Activated CD8-positive, alpha-beta memory T cell treated with anti-CD3 and anti-CD28 coated beads for 24 hours (primary cell): ENCODE data around the gene LRWD1.
"Not testable (repeated sequence)": the region's sequence is repeated elsewhere in the genome, so short reads cannot be mapped to it uniquely, and the experiment has no call there.

Experiments
- DNase-seq: peaks from one replicate; pipeline ENCODE4 v3.0.0-alpha.2; 2020

Gene LRWD1

DNA sequence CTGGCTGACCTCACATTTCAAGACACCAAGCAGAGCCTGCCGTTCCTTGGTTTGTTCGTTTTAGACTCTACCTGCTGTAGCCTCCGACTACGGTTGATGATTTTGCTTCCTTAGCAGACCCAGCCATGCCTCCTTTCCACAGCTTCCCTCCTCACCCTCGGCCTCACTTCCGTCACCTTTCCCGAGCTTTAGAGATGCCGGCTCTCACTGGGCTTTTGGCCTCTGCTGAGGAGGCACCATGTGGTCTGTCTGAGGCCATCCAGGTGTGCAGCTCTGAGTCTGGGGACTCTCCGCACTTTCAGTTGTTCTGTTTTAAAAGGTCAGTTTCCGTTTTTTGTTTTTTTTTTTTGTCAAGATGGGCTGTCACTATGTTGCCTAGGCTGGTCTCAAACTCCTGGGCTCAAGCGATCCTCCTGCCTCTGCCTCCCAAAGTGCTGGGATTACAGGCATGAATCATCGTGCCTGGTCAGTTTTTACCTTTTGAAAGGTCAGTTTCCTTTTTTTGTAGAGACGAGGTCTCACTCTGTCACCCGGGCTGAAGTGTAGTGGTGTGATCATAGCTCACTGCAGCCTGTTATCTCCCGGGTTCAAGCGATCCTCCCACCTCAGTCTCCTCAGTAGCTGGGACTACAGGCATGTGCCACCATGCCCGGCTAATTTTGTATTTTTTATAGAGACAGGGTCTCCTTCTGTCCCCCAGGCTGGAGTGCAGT, 19.7 kb upstream of the LRWD1 start:
- no peak for DNase-seq

DNA sequence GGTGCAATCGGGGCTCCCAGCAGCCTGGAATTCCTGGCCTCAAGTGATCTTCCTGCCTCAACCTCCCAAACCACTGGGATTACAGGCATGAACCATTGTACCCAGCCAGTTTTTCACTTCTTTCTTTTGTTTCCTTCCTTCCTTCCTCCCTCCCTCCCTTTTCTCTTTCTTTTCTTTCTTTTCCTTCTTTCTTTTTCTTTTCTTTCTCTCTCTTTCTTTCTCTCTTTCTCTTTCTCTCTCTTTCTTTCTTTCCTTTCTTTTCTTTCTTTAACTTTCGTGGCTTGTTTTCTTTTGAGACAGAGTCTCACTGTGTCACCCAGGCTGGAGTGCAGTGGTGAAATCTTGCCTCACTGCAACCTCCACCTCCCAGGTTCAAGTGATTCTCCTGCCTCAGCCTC, 19.1 kb upstream of the LRWD1 start:
- no peak for DNase-seq

DNA sequence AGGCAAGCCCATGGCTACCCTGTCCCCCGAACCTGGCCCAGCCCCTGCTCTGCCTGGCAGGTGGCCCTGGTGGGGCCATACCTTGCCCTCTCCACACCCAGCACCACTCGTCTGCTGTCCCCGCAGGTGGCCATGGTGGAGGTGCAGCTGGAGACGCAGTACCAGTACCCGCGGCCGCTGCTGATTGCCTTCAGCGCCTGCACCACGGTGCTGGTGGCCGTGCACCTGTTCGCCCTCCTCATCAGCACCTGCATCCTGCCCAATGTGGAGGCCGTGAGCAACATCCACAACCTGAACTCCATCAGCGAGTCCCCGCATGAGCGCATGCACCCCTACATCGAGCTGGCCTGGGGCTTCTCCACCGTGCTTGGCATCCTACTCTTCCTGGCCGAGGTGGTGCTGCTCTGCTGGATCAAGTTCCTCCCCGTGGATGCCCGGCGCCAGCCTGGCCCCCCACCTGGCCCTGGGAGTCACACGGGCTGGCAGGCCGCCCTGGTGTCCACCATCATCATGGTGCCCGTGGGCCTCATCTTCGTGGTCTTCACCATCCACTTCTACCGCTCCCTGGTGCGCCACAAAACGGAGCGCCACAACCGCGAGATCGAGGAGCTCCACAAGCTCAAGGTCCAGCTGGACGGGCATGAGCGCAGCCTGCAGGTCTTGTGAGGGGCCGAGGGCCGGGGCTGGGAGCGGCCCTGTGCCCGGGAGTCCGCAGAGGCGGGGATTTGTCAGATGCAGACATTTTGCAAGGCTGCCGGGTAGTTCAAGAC, 18.2 kb upstream of the LRWD1 start:
- DNase-seq = no peak

DNA sequence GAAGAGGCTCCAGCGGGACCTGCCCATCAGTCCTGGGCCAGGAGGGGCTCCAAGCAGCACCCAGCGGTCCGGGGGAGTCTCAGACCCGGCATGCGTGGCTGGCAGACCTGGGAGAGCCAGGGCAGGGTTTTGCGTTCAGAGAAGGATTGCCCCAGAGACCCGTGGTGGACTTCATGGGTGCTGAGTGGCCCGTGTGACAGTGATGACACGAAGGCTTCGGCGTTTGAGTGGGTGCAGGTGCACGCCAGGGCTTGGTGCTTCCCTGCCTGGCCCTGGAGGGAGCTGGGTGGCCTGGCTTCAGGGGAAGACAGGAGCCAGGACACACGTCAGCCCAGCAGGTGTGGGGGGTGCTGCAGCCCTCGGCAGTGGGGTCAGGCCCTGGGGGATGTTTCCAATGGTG, 17.5 kb upstream of the LRWD1 start:
- no peak for DNase-seq

DNA sequence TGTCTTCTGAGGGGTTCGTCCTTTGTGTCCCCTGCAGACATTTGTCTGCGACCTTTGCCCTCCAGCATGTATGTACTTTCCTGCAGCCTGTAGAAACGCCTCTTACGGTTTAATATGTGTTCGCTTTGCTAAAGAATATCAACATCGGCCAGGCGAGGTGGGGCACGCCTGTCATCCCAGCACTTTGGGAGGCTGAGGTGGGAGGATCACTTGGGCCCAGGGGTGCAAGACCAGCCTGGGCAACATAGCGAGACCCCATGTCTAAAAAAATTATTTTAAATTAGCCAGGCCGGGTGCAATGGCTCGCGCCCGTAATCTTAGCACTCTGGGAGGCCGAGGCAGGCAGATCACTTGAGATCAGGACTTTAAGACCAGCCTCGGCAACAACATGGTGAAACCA, 15.6 kb upstream of the LRWD1 start:
- no peak for DNase-seq

DNA sequence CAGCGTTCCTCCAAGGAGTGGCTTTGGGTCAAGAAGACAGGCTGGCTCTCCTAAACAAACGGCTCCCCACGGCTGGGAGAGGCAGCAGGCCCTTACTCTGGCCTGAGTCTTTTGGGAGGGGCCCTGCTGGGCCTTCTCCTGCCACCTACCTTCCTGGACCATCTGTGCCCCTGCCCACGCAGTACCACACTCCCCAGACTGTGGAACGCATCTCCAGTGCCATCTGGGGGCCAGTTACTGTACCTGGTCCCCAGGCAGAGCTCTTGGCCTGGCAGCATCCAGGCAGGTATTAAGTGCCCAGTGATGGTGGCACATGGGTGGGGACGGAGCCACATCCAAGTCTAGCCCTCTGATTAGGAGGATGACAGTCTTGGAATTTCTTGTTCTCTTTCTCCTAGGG, 14.5 kb upstream of the LRWD1 start:
- peak; percentile 73 for DNase-seq

DNA sequence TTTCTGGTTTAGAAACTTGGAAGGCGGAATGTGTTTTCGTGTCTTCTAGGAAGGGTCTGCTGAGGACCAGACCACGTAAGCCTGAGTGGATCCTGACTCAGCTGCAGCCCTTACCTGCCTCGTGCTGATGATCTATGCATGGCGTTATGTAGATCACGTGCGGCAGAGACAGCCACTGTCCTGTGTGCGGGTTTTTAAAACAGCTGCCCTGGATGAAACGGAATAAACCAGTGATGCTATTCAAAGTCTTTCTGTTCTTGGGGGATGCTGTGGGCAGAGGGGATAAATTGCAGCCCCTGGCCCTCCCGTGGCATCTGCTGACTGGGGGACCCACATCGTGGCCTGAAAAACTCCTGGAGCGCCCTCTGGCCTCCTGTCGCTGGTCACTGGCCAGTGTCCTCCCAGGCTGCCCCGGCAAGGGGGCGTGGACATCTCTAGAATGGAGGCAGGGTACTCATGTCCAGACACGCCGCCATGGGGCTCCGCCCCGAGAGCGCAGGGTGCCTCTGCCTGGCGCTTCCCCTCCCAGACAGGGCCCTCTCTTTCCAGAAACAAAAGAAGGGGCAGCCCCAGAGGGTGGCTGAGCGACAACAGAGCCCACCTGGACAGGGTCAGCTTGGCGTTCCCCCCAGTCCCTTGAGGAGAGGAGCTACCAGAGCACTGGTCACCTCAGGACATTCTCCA, 13.3 kb upstream of the LRWD1 start:
- DNase-seq = no peak

DNA sequence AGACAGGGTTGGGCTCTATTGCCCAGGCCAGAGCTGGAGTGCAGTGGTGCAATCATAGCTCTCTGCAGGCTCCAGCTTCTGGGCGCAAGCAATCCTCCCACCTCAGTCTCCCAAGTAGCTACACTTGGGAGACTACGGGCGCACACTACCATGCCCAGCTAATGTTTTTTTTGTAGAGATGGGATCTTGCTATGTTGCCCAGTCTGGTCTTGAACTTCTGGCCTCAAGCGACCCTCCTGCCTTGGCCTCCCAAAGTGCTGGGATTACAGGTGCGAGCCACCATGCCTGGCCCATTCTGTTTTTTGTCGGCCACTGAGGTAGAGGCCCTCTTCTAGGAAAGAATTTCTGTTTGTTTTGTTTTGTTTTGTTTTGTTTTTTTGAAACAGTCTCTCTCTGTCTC, 12.3 kb upstream of the LRWD1 start:
- no peak for DNase-seq

DNA sequence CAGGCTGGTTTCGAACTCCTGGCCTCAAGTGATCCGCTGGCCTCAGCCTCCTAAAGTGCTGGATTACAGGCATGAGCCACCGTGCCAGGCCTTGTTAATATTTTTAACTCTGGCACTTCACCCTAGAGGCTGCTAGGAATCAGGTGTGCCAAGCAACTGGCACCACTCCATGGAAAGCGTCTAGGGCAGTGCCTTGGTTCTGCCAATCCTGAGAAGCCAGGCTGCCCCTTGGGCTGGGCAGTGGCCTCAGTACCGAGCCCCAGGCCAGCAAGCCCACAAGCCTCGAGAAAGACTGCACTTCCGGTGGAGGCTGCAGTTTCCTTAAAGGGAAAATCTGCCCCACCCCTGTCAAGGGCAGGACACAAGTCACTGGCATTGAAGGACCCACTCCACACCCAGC, 11.5 kb upstream of the LRWD1 start:
- no peak for DNase-seq

DNA sequence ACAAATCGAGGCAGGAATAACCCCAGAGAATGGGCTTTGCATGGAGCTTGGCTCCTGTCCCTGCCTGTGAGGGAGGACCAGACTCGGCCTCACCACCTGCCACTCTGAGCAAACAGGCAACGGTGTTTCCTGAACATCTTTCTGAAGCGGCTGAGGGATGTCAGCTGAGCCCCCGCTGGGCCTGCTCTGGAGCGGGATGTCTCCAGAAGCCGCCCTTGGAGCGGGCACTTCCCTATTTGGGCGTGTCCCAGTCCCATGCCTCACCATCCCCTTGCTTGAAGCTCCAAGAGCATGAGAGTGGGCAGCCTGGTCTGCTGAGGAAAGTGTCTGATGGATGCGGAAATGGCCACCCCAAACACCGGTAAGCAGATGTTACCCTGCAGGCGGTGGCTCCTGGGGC, 10.3 kb upstream of the LRWD1 start:
- no peak for DNase-seq

DNA sequence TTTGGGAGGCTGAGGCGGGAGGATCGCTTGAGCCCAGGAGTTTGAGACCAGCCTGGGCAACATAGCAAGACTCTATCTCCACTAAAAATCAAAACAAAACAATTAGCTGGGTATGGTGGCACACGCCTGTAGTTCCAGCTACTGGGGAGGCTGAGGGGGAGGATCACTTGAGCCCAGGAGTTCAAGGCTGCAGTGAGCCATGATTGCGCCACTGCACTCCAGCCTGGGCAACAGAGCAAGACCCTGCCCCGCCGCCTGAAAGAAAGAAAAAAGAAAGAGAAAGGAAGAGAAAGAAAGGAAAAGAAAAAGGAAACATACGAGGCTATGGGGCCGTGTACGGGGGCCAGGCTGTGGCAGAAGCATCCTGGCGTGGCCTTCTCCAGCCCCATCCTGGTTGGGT, 9.9 kb upstream of the LRWD1 start:
- not testable (repeated sequence) for DNase-seq

DNA sequence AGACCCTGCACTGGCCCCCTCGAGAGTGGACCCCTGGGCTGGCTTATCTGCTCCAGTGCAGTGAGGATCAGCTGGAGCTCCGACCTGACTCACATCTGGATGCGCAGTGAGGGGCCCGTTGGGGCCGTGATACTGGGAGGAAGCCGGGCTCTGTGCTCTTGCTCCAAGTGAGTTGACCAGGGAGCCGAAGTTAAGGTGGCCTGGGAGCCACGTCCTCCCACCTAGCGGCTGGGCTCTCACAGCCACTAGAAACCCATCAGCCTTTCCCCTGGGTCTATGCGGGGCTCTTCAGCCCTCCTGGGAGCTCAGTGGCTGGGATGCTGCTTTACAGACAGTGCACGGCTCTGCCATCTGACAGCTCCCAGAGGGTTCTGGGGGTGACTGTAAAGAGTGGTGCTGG, 9.2 kb upstream of the LRWD1 start:
- DNase-seq = no peak

DNA sequence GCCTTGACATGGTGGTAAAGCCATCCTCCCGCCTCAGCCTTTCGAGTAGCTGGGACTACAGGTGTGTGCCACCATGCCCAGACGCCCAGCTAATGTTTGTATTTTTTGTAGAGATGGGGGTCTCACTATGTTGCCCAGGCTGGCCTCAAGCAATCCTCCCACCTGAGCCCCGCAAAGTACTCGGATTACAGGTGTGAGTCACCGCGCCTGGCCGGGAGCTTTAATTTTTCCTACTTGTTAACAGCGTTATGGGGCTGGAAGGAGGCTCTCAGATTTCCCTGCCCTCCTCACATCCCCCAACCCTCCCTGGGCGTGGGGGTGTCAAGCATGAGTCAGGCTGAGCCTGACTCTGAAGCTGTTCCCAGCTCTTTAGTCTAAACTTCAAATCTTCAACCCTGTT, 8.5 kb upstream of the LRWD1 start:
- DNase-seq = no peak

DNA sequence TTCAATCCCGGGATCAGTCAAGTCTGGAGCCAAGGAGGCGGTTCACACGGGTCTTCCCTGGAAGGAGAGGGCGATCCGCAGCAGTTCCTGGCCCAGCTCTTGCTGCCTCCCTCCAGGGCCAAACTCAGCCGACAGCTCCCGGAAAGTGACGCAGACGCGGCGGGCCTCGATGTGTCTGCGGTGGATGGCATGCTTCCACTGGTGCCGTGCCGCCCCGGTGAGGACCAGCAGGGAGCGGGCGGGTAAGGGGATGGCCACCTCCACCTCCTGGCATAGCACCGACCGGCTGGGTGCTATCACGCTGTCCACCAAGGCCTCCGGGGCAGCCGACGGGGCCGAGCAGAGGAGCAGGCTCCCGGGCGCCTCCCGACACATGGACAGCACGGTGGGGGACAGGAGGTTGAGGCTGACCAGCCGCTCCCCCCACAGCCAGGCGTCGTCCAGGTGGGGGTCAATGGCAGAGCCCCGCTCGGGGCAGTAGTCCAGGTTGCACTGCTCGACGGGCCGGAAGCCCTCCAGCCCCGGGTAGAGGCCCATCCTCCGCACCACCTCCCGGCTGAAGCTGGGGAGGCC, 7.3 kb upstream of the LRWD1 start:
- no peak for DNase-seq

DNA sequence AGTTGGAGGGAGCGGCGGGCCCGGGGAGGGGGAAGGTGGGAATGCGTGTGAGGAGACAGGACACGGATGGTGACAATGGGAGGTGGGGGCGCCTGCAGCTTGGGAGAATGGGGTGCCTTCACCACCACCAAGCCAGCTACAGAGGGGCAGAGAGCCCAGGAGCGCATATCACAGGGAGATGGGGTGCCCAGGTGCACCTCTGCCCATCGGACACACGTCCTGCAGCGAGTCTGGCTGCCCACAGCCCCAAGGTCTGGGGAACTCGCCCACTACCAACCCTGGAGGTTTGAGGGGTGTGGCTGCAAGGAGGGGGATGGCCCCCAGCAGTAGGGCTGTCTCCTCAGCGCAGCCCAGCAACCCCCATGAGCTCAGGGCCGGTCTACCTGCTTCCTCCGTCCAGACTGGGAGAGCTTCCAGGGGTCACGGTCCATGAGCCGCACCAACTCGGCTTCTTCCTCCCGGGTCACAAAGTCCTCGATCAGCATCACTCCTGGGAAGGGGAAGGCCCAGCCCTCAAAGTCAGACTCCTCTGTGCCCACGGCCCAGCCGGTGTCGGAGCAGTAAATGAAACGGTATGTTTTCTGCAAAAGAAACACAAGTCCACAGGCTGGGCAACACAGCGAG, 5.5 kb upstream of the LRWD1 start:
- no peak for DNase-seq

DNA sequence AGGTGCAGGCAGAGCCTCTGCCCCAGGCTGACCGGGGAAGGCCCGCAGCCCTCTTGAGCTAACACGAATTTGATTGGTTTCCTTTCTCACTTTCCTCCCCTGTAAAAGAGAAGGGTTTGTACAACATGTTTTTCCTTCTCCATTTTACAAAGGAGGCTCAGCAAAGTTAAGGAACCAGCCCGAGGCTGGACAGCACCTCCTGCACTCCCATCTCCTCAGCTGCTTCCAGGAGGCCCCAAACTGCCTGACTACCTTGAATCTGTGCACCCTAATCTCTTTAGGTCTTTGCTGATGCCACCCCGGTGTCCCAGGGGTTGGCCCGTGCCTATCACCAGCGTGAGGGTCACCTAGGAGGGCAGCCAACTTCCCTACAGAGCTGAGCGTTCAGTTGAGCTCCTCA, 4.3 kb upstream of the LRWD1 start:
- no peak for DNase-seq

DNA sequence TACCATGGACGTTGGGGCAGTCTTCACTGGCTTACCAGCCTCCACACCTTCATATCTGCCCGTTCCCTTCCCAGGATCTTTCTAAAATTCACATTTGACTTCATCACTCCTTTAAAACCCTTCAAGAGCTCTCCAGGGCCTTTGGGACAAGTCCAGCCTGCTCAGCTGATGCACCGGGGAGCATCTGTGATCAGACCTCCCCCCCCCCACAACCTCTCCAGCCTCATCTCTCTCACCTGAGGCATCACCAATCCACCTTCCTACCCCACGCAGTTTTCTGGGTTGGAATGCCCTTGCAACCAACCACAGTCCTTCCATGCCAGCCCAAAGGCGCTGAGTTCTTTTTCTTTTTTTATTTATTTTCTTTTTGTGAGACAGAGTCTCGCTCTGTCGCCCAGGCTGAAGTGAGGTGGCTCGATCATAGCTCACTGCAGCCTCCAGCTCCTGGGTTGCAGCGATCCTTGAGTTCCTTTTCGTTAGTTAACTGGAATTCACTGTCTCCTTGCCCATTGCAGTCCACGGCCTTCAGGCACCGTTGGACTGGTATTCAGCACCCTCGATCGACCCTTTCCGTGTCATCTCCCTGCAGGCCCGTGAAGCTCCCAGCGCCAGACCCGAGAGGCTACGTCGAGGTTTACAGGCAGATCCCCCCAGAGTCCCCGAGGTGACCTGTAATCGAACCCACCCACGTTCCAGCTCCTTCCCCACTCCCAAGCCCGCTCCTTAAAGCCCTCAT, 775 bp upstream of the LRWD1 start:
- DNase-seq = no peak

DNA sequence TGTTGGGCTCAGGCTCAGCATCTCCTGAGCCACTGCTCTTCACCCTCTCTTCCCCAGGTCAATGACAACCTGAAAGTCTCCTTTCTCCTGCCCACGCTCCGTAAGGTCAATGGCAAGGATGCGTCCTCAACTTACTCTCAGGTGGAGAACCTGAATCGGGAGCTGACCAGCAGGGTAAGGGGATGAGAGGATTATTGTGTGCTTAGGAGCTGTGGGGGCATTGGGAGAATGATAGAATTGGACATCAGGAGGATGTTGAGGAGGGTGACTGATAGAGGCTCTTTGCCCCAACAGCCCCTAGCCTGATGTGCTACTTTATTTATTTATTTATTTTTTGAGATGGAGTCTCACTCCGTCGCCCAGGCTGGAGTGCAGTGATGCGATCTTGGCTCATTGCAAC, 1.3 kb downstream of the LRWD1 start:
- DNase-seq = no peak

DNA sequence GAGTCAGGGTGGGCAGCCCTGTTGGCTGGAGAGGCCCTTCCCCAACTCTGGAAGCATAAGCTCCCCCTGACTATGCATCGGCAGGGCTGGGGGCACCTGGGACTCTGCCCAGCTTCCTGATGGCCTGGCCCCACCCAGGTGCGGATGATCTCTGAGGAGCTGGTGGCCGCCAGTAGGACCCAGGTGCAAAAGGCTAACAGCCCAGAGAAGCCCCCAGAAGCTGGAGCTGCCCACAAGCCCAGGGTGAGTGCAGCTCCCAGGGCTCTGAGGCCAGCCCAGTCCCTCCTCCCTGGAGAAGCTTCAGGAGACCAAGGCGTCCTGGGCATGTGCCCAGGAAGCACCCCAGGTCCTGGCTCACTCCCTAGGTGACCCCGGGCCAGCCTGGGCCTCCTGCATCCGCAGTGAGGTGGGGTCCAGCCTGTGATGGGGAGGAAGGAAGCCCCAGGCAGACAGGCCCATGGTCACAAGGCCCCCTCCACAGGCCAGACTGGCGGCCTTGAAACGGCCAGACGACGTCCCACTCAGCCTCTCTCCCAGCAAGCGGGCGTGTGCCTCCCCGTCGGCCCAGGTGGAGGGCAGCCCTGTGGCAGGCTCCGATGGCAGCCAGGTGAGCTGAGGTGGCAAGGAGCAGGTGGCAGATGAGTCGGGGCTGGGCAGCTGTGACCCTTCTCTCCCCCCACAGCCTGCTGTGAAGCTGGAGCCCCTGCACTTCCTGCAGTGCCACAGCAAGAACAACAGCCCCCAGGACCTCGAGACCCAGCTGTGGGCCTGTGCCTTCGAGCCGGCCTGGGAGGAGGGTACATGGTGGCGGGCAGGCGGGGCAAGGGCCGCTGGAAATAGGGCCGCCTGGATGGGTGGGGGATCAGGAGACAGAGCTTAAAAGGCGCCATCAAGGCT, 3.0 kb downstream of the LRWD1 start:
- no peak for DNase-seq

DNA sequence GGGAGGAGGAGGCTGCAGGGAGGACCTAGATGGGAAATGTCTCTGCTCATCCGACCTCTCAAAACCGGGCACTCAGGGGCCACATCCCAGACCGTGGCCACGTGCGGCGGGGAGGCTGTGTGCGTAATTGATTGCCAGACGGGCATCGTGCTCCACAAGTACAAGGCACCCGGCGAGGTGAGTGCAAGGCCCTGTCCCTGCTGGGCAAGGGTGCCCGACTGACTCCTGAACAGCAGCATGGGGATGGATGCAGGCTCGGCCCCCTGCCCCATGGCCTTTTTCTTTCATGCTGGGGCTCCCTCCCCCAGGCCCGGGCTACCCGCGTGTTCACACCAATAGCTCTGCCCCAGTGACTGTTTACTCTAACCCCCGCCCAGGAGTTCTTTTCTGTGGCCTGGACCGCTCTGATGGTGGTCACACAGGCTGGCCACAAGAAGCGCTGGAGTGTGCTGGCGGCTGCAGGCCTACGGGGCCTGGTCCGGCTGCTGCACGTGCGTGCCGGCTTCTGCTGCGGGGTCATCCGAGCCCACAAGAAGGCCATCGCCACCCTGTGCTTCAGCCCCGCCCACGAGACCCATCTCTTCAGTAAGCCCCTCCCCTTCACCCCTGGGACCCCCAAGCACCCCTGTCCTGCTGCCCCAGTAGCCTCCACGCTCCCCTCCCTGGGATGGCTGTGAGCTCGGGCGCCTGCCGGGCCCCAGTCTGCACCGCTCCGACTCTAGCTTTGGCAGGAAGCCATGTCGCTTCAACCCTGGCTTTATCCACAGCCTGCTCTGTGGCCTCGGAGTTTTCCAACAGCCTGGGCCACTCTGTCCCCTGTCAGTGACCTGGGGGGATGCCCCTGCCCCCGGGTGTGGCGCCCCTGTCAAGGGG, 3.9 kb downstream of the LRWD1 start:
- no peak for DNase-seq
